Sciatic nerve (tissue), 2 donors: ENCODE data around the gene CORO1C. TPM values are rescaled to one million over a fixed set of nuclear protein-coding genes. Genes with fewer than 3 reads are reported as not detected.
A peak's percentile ranks its signal among the peaks of the same experiment; 100 is the strongest.

Experiments used
- ATAC-seq: fragments of 200-7000 bp; cut with Tn5 transposase; one replicate; pipeline ENCODE4 v1.9.1; 2020; ENCODE audit warnings: mild to moderate bottlenecking, moderate library complexity
- DNase-seq: peaks from one replicate; pipeline ENCODE4 v3.0.0-alpha.2; 2020; ENCODE audit warnings: low spot score
- intact Hi-C: fragments of 100-400 bp; cut with DNase I; formaldehyde crosslinking; loops from one replicate; pipeline ENCODE4 v1.14.2; 2022
- total RNA-seq: library from RNA; stranded (reverse); fragmentation: NEBNext Ultra II Directional; extraction: Animal tissue kit (Norgen Biotek cat#: 25700); gene quantifications from one replicate; pipeline ENCODE4 v1.2.1, GENCODE V29; 2021
- donor health status: DM: no; HTN: no; CAD: no.
- donor health status: DM: no; HTN: no; CAD: no.

Gene CORO1C
- total RNA-seq, 1 donor from 2014 or later = 194 TPM

DNA sequence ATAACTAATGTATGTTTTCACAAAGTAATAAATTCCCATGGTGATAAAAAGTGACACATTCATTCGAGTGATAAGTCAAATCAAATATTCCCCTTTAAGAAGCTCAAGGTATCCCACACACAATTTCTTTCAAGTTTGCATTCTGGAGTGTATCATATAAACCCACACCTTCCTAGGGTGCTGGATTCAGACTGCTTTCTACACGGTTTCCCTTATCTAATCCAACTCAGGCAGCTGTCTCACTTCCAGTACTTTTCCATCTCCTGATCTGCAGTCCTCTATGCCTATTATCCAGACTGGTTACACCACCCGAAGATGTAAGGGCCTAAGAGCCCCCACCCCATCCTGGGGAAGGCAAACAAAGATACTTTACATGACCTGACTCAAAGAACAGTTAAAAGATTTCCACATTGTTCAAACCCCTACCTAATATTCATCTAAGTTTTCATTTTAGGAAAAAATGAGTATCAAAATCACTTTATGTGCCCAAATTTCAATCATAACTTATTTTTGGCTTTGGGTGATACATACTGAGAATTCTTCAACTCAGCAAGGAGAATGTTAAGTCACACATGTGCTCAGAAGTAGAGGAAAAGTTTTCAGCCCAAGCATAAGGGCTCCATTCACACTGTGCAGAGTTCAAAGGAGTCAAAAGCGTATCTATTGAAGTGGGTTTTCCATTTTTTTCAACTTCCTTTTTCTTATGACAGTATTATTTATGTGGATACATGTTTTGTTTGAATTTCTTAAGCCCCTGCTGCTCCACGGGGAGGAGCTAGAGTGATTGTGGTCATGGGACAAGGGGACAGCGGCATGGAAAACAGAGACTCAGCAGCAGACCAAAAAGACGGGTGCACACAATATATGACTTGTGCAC lies 41.8 kb downstream of the CORO1C start:
- ATAC-seq (peak; percentile 34), DNase-seq (peak; percentile 69)
- intact Hi-C loops = no loop called here

DNA sequence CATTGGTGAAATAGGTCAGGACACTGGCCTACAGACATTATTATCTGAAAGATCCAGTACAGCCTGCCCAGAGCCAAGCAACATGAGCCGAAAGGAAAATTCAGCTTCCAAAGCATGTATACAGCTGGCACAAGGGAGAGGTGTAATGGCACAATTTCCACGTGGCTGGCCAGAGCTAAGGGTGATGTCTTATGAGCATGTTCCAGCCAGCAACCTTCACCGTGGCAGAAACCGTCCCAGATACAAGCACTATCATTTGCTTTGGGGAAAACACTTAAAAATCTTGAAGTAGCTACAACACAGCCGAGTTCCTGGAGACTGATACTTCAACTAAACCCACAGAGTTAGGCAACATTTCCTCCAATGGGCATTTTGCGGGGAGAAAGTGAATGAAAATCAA lies 44.5 kb downstream of the CORO1C start:
- intact Hi-C loops = no loop called here
- ATAC-seq (no peak), DNase-seq (no peak)

- intact Hi-C loops = no loop called here
- ATAC-seq (no peak), DNase-seq (no peak)
Observed at GRCh38 chr12:108685469-108686260, 45.7 kb downstream of the CORO1C start.

DNA sequence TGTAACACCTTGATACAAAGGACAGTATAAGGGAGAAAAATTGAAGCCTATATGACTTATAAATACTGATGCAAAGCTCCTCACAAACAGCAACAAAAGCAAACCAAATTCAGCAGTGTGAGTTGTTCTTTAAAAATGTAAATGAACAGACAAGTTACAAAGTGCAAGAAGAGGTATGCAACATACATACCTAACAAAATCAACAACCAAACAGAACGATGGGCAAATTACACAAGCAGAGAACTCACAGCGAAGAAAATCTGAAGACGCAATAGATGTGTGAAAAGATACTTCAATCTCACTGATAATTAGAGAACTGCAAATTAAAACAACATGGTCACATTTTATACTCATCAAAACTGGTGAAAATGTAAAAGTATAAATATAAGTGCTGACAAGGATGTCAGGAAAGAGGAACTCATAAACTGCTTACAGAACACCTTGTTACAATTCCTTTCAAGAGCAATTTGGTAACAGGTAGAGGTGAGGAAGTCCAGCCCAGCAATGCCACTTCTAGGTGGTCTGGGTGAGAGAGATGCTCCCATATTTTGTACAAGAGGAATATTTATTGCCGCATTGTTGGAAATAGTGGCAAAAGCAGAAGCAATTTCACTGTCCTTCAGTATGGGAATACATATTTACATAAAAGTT lies 47.3 kb downstream of the CORO1C start:
- DNase-seq (no peak), ATAC-seq (no peak)
- intact Hi-C loops = no loop called here

DNA sequence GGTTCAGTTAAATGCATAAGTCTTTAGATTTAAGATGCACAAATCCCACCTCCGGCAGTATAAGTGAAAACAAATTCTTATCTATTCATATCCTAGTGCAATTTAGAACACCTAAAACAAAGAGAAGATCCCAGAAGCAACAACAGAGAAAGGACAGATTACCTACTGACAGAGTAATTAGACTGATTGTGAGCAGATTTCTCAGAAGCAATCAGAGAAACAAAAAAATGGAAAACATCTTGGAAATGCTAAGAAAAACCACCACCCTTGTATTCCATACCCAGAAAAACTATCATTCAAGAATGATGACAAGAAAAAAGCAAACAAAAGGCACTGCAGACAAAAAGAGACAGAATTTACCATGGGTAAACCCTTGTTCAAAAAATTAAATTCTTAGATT lies 50.0 kb downstream of the CORO1C start:
- DNase-seq (no peak), ATAC-seq (no peak)
- intact Hi-C loops = no loop called here

GRCh38 chr12:108679106-108679681 lies 52.1 kb downstream of the CORO1C start:
- DNase-seq = no peak
- intact Hi-C loops = no loop called here
- no peak for ATAC-seq

DNA sequence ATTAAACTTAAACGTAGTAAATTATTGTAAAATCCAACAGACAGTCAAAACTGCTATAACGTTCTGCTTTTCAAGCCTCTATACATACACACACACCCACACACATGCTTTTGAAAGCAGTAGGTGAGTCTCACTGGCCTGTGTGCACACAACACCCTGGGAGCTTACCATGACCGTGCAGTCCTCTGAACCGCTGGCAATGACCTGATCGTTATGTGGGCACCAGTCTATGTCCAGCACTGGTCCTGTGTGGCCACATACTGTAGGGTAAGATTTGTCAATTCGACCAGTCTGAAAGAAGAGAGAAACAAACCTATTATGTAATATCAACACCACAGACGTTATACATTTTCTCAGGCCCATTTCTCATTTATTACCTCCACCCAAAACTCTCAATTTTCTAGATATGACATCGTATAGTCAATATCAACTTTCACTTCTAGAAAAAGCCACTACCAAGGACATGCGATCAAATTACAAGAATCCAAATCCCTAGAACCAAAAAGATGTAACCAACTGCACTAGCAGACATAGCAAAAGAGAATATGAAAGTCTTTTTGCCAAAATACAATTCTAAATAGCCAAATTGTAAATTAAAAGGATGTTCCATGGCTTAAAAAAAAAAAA lies 53.1 kb downstream of the CORO1C start:
- ATAC-seq = no peak
- intact Hi-C loops = no loop called here
- no peak for DNase-seq

DNA sequence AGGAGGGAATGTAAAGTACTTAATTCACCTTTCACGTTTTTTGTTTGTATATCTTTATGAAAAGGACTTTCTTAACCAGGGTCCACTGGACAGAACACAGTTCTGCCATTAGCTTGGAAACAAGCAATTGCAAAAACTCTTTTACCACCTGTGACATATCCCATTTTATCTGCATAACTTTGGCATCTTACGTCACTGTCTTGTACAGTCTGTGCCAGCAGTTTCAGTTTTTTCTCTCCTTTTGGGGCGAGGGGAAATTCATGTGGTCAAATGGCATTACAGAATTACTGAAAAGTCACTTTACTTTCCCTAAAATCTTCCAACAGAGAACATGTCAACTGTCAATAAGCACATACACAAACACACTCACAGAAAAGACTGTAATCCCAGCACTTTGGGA lies 53.9 kb downstream of the CORO1C start:
- intact Hi-C loops = no loop called here
- DNase-seq (no peak), ATAC-seq (no peak)

GRCh38 chr12:108676707-108677106 lies 54.6 kb downstream of the CORO1C start:
- ATAC-seq (no peak), DNase-seq (no peak)
- intact Hi-C loops = no loop called here

DNA sequence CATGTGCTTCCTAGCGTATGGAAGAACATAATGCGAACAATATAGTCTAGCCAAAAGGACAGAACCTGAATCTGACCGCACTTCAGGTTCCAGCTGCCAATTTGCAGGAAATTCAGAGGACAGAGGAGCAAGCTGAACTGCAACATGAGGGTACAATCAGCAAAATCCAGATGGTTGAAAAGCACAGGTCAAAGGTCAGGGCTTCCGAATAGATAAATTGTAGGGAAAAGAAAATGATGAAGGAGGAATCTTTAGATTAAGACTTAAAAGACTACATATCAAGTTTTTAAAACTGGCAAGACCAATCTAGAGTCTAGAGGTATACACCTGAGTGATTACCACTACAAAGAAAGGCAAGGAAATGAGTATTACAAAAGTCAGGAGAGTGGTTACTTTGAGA lies 55.5 kb downstream of the CORO1C start:
- DNase-seq (no peak), ATAC-seq (no peak)
- intact Hi-C loops = no loop called here

DNA sequence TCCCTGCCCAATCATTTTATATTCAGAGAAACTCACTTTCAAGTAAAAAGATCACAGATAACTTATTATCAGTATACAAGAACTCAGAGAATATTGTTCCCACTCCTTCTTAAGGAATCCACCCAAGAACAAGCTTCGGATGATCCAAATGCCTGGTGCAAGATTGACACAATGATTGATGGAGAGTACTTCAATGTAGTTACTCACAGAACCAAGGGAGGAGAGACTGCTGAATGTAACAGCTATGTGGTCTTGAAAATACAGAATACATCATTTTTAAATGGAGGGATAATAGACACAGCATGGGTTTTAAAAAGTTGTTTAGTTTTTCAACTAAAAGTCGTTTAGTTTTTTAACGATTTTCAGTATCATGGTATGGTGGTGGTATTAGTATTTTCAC lies 59.3 kb downstream of the CORO1C start:
- intact Hi-C loops = no loop called here
- ATAC-seq = no peak
- DNase-seq = no peak

DNA sequence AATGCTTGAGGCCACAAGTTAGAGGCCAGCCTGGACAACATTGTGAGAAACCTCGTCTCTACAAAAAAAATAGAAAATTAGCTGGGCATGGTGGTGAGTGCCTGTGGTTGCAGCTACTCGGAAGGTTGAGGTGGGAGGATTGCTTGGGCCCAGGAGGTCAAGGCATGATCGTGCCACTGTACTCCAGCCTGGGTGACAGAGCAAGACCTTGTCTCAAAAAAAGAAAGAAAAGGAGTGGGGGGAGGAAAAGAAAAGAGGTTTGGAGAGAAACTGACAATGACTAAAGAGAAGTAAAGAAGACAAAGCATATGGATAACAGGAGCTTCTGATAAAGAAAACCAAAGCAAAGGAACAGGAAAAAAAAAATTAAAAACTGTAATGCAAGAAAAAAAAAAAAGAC lies 60.2 kb downstream of the CORO1C start:
- intact Hi-C loops = no loop called here
- DNase-seq (no peak), ATAC-seq (no peak)

DNA sequence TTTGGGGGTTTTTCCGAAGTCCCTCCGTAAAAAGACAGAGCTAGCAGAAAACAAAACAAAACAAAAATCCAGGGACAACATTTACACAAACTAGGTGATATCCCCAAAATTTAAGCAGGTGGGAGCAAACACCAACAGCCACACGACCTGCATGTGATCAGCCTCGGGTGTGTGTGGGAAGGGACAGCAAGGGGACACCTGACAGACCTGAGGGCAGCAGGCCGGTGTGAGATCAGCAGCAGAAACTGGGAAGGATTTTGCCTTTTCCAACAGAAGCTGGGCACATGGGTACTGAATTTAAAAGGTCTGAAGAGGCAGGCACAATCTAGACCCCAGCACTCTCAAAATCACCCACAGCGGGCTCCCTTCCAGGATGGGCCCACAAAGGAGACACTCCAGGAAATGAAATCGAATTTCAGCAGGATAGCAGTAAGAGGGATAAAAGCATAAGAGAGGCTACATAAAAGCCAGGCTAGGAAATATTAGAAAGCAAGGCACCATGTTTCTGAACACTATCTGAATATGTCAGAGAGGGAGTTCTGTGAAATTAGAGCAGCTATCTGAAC lies 61.2 kb downstream of the CORO1C start:
- DNase-seq (no peak), ATAC-seq (no peak)
- intact Hi-C loops = no loop called here

DNA sequence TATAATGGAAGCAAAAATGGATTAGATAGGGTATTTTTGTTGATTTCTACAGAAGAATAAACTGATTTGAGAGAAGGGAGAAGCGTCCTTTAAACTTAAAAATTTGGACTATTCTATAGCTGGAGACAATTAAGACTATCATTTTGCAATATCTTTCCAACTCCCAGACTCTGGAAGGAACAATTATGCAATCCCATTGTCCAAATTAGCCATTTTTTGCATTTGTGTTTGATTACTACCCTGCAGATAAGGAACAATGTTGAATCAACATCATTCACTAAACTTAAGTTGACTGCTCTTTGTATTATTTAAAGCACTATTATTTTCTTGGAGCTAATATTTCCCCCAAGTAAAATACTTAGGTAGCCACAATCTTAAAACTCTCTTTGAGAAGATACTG lies 62.8 kb downstream of the CORO1C start:
- no peak for DNase-seq
- intact Hi-C loops = loop anchor here (5.0 kb wide), 1 partner anchor 134 kb away; no protein-coding TSS in a partner anchor
- no peak for ATAC-seq

- ATAC-seq = no peak
- no peak for DNase-seq
- intact Hi-C loops = loop anchor here (5.0 kb wide), 1 partner anchor 134 kb away; no protein-coding TSS in a partner anchor
Observed at GRCh38 chr12:108668063-108668462, 63.3 kb downstream of the CORO1C start.

DNA sequence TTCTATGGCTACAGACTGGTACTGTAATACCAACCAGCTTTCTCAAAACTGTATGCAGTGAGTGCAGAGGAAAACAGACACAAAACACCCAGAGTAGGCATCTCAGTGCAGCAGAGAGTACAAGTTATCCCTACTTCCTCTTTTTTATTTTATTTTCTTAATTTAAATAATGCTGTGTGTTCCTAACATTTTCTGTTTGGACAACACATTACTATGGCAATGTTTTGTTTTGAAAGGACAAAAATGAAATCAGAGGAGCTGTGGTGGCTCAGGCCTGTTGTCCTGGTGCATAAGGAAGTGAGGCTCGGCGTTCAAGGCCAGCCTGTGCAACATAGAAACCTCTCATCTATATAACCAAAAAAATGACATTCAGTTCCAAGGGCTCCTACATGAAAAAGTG lies 64.0 kb downstream of the CORO1C start:
- intact Hi-C loops = loop anchor here (5.0 kb wide), 1 partner anchor 135 kb away; no protein-coding TSS in a partner anchor
- ATAC-seq = no peak
- no peak for DNase-seq

DNA sequence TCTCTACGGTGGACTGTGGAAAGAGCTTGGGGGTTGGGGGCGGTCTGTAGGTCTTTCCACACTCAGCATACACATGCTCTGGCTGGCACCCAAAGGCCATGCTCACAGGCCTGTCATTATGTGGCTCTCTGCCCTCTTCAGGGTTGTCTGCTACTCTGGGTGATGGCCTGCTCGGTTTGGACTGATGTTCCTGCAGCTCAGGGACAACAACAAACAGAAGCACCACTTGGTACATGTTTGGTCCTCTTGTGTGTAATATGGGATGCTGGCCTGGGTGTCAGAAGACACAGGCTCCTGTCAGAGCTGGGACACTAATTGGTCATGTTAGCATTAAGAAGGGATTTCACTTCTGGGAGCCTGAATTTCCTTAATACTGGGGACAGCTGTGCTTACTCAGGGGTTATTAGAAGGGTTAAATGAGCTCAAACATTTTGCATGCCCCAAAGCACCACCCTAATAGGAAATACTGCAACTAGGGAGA lies 64.9 kb downstream of the CORO1C start:
- ATAC-seq (peak; percentile 55), DNase-seq (peak; percentile 70)
- intact Hi-C loops = loop anchor here (5.0 kb wide), 1 partner anchor 136 kb away; no protein-coding TSS in a partner anchor

GRCh38 chr12:108665608-108666202 lies 65.6 kb downstream of the CORO1C start:
- ATAC-seq (peak; percentile 13), DNase-seq (no peak)
- intact Hi-C loops = loop anchor here (5.0 kb wide), 1 partner anchor 137 kb away; no protein-coding TSS in a partner anchor
